Renal cortical epithelial cell (primary cell): Measurements from ENCODE around the gene TRIM36. TPM values are rescaled to one million over a fixed set of nuclear protein-coding genes. Genes with fewer than 3 reads are reported as not detected.
A peak's percentile ranks its signal among the peaks of the same experiment; 100 is the strongest.

Experiments used
- DNase-seq: peaks from one replicate; pipeline ENCODE4 v3.0.0-alpha.2; 2011; ENCODE audit warnings: low read depth
- total RNA-seq: library from RNA; depleted of rRNA; stranded (reverse); fragments of >200 nt; gene quantifications from 2 replicates; pipeline ENCODE4 v1.2.3, GENCODE V29; 2014

The TRIM36 gene
- 2.6 and 4.0 TPM in 2 replicates for total RNA-seq

- peak; percentile 72 for DNase-seq
Measured at GRCh38 chr5:115169487-115170133, at the start of gene TRIM36. TRIM36 (minus strand) TSS chr5:115169908; CDS start chr5:115169634, 274 bp downstream.

DNA sequence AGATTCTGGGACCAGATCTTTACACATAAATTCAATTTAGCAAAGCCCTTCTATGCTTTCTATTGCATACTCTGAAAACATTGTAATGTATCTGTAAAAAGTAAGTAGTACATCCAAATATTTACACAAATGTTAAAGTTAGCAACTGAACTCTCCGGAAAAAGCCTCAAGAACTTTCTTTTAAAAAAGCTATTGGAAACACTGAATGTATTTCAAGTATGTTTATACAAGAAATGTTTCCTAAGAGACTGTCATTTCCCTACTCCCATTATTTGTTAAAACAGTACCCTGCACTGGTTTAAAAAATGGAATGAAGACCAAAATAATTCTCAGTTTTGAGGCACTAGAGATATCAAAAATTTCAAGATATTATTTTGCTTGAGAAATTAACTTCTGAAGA, 44.8 kb upstream of the TRIM36 start:
- no peak for DNase-seq

DNA sequence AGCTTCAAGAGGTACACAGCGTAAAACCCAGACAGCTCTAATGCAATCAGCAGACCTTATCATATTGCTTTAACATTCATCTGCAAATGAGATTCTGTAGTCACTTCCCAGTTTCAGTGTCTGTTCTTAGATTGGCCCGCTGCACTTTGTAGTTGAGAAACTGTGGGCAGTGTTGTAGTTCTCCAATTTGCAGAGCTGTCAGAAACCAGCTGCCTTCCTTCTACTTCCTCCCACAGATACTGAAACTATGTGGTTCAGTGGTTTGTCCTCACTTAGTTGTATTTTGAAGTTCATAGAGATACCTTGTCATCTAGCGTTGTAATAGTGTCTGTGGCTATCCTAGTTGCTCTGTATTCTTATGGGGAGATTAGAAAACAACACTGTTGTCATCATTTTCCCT, 39.6 kb upstream of the TRIM36 start:
- DNase-seq: no peak

DNA sequence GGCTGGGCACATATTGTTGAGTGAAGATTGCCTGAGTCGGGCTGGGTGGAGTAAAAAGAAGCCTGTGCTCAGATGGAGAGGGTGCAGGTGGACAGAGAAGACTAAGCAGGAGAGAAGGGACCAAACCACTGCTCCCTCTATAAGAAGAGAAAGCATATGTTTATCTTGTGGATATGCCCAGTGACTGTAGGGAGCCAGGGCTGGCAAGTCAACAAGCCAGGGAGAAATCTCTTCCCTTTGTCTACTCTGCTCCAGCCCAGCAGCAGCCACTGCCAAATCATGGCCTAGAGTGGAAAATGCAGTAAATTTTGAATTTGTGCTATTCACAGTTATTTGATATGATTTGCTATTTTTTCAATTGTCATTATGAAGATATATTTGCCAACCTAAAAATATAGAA, 33.2 kb upstream of the TRIM36 start:
- DNase-seq: no peak

DNA sequence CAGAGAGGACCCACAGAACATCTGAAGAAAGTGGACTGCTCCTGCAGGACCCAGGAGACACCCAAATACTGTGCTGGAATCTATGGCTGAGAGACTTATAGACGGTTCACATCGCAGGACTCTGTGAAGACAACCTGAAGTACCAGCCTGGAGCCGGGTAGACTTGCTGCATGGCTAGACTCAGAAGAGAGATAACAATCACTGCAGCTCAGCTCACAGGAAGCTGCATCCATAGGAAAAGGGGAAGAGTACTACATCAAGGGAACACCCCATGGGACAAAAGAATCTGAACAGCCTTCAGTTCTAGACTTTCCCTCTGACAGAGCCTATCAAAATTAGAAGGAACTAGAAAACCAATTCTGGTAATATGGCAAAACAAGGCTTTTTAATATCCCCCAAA, 26.5 kb upstream of the TRIM36 start:
- no peak for DNase-seq

DNA sequence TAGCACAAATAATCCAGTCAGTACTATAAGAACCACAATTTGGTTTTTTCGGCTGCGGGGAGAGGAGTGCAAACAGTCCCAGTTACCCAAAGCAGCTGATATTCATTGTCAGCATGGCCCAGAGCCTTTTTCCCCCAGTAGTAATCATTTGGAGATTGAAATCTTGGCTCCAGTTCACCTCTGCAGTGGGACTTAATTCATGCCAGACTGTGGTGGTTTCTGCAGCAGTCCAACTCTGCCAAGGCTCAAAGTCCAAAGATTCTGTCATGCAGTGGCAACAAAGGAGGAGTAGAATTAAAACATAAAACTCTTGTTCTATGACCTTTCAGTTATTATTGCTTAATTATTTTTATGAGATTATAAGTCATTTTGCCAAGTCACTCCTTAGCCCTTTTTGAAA, 25.0 kb upstream of the TRIM36 start:
- peak; percentile 50 for DNase-seq

DNA sequence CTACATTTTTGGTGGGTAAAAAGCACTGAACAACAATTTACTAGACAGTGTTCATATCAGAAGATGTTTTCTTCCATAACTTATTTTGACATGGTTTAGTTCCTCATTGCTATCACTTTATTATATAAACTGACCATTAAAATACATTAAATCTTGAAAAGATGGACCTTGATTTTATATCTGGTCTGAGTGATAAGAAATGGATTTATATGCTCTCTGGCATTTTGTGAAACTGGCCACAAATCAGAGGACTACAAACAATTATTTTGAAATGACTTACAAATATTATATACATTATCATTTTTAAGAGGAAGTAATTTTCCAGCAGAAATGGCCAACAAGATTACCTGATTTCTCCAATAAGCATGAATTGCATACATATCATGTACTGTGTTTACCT, 23.6 kb upstream of the TRIM36 start:
- DNase-seq: no peak

- DNase-seq: no peak
Measured at GRCh38 chr5:115192098-115192497, 22.4 kb upstream of the TRIM36 start.

- DNase-seq: no peak
Measured at GRCh38 chr5:115191474-115192031, 21.8 kb upstream of the TRIM36 start.

- no peak for DNase-seq
Measured at GRCh38 chr5:115190388-115190787, 20.7 kb upstream of the TRIM36 start.

- DNase-seq: no peak
Measured at GRCh38 chr5:115189866-115190265, 20.2 kb upstream of the TRIM36 start.

DNA sequence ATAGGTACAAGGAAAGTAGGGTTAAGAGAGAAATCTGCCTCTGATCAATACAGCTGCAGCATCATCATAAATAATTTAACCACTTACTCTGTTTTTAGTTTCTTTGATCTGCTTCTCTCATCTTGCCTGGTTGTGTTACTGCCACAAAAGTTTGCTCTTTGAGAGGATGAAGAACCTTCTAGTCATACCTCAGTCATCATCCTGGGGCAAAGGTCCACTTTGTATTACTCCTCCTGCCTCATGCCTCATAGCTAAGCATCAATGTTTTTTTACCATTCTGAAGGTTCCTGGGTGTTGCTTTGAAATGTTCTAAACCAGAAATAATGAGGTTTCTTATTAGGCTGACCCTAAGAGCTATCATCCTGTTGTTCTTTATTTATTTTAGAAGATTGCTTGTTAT, 17.1 kb upstream of the TRIM36 start:
- DNase-seq: no peak

GRCh38 chr5:115184770-115185169, 15.1 kb upstream of the TRIM36 start:
- peak; percentile 34 for DNase-seq

- DNase-seq: no peak
Measured at GRCh38 chr5:115181757-115182156, 12.0 kb upstream of the TRIM36 start.

- DNase-seq: no peak
Measured at GRCh38 chr5:115180165-115180709, 10.5 kb upstream of the TRIM36 start.

DNA sequence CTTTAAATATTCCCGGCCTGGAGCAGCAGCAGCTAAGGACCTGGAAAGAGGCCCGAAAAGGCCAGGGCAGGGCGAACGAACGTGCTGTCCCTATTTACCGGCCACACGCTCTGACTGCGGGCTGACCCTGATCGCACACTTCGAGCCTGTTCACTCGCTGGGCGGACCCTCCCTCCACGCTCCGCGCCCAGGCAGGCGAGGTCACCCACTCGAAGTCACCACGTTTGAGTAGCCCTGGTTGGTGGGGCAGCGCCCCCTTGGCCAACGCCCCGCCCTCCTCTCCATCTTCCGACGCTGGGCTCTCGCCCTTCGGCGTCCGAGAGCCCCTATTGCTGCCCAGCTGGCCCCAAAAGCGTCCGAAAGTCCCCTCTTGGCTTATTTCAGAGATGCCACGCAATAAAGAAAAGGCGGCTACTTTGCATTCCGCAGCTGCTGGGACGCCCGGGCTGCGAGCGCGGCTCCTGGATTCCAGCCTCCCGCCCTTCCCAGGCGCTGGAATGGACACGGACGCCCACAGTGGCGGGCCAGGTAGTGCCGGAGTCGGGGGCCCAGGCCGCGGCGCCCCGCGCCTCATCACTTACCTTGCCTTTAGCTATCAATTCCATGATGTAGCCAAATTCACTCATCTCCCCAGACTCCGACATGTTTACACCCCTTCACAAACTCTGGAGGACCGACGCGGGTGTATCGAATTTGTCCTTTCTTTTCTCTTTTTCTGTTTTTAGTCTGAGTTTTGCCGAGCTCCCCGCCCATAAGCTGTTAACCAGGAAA, 9.9 kb upstream of the TRIM36 start:
- DNase-seq: no peak

GRCh38 chr5:115179030-115179393, 9.3 kb upstream of the TRIM36 start:
- DNase-seq: no peak

GRCh38 chr5:115170929-115171510, 1.3 kb upstream of the TRIM36 start:
- no peak for DNase-seq

GRCh38 chr5:115170134-115170928, 623 bp upstream of the TRIM36 start:
- DNase-seq: no peak

GRCh38 chr5:115168829-115169486, 750 bp downstream of the TRIM36 start:
- DNase-seq: no peak

GRCh38 chr5:115166744-115167393, 2.8 kb downstream of the TRIM36 start:
- no peak for DNase-seq
